ENCODE results near the gene FRAS1.

DNA sequence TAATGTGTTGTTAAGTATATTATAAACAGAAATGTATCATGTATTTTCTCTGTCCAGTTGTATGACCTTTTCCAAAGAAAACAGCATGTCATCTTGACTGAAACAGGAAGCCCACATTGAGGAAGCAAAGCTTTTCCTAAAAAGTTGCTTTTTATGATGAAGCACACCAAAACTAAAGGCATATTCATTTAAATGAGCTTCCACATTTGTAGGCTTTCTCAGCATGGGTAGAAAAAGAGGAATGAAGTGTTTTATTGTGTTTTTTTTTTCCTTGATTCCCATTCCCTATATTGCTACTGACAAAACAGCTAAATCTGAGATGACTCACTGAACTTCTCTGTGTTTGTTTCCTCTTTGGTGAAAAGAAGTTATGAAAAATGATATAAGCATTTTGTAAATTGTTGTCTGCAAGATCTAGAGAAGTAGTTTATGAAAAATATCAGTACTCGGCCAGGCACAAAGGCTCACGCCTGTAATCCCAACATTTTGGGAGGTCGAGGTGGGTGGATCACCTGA, 32.5 kb upstream of the FRAS1 start:
- TF ChIP-seq, protein P1, sequence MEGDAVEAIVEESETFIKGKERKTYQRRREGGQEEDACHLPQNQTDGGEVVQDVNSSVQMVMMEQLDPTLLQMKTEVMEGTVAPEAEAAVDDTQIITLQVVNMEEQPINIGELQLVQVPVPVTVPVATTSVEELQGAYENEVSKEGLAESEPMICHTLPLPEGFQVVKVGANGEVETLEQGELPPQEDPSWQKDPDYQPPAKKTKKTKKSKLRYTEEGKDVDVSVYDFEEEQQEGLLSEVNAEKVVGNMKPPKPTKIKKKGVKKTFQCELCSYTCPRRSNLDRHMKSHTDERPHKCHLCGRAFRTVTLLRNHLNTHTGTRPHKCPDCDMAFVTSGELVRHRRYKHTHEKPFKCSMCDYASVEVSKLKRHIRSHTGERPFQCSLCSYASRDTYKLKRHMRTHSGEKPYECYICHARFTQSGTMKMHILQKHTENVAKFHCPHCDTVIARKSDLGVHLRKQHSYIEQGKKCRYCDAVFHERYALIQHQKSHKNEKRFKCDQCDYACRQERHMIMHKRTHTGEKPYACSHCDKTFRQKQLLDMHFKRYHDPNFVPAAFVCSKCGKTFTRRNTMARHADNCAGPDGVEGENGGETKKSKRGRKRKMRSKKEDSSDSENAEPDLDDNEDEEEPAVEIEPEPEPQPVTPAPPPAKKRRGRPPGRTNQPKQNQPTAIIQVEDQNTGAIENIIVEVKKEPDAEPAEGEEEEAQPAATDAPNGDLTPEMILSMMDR (IDR thresholded peaks at IDR 0.05): no peak
- TF ChIP-seq POLR2A (IDR thresholded peaks at IDR 0.05): no peak

Measured in uterus (tissue), 2 donors.